GM12891 (cell line): ENCODE measurements around the gene EPB41L3.

Source experiments
- POLR2A ChIP-seq: IDR thresholded peaks from 2 replicates; pipeline ENCODE4 v1.6.1; 2011; ENCODE audit warnings: low read depth, low read length, control low read depth
- POLR2AphosphoS5 ChIP-seq: IDR thresholded peaks from 2 replicates; pipeline ENCODE4 v1.6.1; 2011; ENCODE audit warnings: low read depth, low read length, control low read depth

DNA sequence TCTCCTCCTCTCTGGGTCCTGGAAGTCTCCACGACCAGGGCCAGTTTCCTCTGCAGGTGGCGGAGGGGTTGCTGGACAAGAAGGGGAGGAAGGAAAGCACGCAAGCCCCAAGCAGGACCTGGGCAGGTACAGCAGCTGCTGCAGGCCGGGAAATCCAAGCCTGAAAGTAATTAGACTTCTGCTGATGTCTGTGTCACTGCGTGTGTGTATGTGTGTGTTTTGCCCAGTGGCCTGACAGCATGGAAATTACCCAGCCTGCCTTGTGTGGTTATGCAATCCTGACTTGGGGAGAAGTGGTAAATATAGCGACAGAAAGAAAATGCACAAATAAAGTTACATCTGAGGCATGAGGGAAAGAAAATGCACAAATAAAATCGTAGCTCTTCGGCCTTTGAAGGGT lies 126.5 kb downstream of the EPB41L3 start:
- TF ChIP-seq POLR2AphosphoS5, result no peak
- TF ChIP-seq POLR2A, result no peak
